ENCODE data around the gene TAC4.

Gene TAC4, protein sequence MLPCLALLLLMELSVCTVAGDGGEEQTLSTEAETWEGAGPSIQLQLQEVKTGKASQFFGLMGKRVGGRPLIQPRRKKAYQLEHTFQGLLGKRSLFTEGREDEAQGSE

DNA sequence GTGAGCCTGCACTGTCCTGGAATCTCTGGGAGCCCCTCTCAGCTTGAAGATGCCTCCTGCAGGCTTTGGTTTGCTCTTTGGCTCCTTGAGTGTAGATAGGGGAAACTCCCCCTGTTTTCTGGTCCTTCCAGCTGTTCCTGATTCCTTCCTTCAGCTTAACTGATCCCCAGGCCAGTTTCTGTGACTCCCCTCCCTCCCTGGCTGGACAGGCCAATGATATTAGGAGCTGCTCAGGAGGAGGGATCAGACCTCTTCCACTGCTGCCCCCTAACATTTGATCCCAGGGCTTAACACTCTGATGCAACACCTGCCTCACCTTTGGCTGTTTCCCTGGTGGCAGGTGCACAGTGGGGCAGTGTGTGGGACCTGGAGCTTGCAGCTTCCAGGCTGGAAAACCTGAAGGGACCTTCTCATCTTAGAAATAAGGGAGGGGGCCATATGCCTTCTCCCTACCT lies at the start of gene TAC4:
Gene TAC4 (minus strand): TSS at position 51 of the 455 bp plus-strand sequence. CDS start 52 bp downstream, outside the sequence.
- Histone ChIP-seq H3K27ac (ENCODE audit: low read depth, low read length) (no peak within 1 kb of the TSS), H3K4me3 (ENCODE audit: low read depth in 1 of 2, low read length in 2 of 2) (no peak within 1 kb of the TSS), H3K9ac (ENCODE audit: low read depth in 1 of 2, low read length in 2 of 2) (no peak within 1 kb of the TSS), H3K9me3 (ENCODE audit: control insufficient read depth in 1 of 2, low read length in 2 of 2) (no peaks in the 10 kb centered on the region), H3K4me1 (ENCODE audit: control insufficient read depth in 1 of 2, insufficient read depth in 2 of 2, low read length in 2 of 2) (peaks cover 13 to 22% of the 10 kb centered on the region in 2 donors), H3K36me3 (ENCODE audit: control insufficient read depth in 1 of 2, insufficient read depth in 2 of 2, low read length in 2 of 2) (peaks cover 0 to 3% of the 10 kb centered on the region in 2 donors), H3K27me3 (ENCODE audit: control insufficient read depth in 1 of 2, insufficient read depth in 2 of 2, low read length in 2 of 2) (peaks cover 10 to 13% of the 10 kb centered on the region in 2 donors)

- Histone ChIP-seq H3K4me3 (ENCODE audit: low read depth in 1 of 2, low read length in 2 of 2) (no peak overlapping the region), H3K27ac (ENCODE audit: low read depth, low read length) (no peak overlapping the region), H3K9me3 (ENCODE audit: control insufficient read depth in 1 of 2, low read length in 2 of 2) (no peaks in the 10 kb centered on the region), H3K4me1 (ENCODE audit: control insufficient read depth in 1 of 2, insufficient read depth in 2 of 2, low read length in 2 of 2) (no peaks in the 10 kb centered on the region), H3K27me3 (ENCODE audit: control insufficient read depth in 1 of 2, insufficient read depth in 2 of 2, low read length in 2 of 2) (peaks cover 34 to 44% of the 10 kb centered on the region in 2 donors), H3K9ac (ENCODE audit: low read depth in 1 of 2, low read length in 2 of 2) (no peak overlapping the region), H3K36me3 (ENCODE audit: control insufficient read depth in 1 of 2, insufficient read depth in 2 of 2, low read length in 2 of 2) (no peaks in the 10 kb centered on the region)
Measured at GRCh38 chr17:49896860-49897259, 49.0 kb upstream of the TAC4 start.

DNA sequence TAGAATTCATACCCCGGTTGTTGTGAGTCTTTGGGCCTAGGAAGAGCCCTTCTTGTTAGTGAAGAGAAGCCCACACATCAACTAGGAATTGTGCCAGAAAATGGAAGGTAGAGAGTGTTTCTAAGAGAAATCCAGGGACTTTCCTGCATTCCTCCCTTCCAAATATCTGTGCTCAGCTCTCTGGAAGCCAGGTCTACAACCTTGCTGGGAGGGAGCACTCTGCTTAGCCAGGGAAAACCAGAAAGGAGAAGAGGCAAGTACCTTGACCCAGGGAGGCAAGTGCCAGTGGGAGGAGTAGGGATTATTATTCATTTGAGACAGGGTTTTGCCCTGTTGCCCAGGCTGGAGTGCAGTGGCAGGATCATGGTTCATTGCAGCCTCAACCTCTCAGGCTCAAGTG lies 48.4 kb upstream of the TAC4 start:
- Histone ChIP-seq H3K9me3 (ENCODE audit: control insufficient read depth in 1 of 2, low read length in 2 of 2) (no peaks in the 10 kb centered on the region), H3K4me1 (ENCODE audit: control insufficient read depth in 1 of 2, insufficient read depth in 2 of 2, low read length in 2 of 2) (no peaks in the 10 kb centered on the region), H3K36me3 (ENCODE audit: control insufficient read depth in 1 of 2, insufficient read depth in 2 of 2, low read length in 2 of 2) (no peaks in the 10 kb centered on the region), H3K9ac (ENCODE audit: low read depth in 1 of 2, low read length in 2 of 2) (no peak overlapping the region), H3K27ac (ENCODE audit: low read depth, low read length) (no peak overlapping the region), H3K4me3 (ENCODE audit: low read depth in 1 of 2, low read length in 2 of 2) (no peak overlapping the region), H3K27me3 (ENCODE audit: control insufficient read depth in 1 of 2, insufficient read depth in 2 of 2, low read length in 2 of 2) (peaks cover 34 to 41% of the 10 kb centered on the region in 2 donors)

- Histone ChIP-seq H3K27ac (ENCODE audit: low read depth, low read length) (no peak overlapping the region), H3K4me1 (ENCODE audit: control insufficient read depth in 1 of 2, insufficient read depth in 2 of 2, low read length in 2 of 2) (no peaks in the 10 kb centered on the region), H3K9me3 (ENCODE audit: control insufficient read depth in 1 of 2, low read length in 2 of 2) (no peaks in the 10 kb centered on the region), H3K9ac (ENCODE audit: low read depth in 1 of 2, low read length in 2 of 2) (no peak overlapping the region), H3K4me3 (ENCODE audit: low read depth in 1 of 2, low read length in 2 of 2) (no peak overlapping the region), H3K27me3 (ENCODE audit: control insufficient read depth in 1 of 2, insufficient read depth in 2 of 2, low read length in 2 of 2) (peaks cover 36 to 41% of the 10 kb centered on the region in 2 donors), H3K36me3 (ENCODE audit: control insufficient read depth in 1 of 2, insufficient read depth in 2 of 2, low read length in 2 of 2) (no peaks in the 10 kb centered on the region)
Measured at GRCh38 chr17:49895812-49896211, 47.9 kb upstream of the TAC4 start.

DNA sequence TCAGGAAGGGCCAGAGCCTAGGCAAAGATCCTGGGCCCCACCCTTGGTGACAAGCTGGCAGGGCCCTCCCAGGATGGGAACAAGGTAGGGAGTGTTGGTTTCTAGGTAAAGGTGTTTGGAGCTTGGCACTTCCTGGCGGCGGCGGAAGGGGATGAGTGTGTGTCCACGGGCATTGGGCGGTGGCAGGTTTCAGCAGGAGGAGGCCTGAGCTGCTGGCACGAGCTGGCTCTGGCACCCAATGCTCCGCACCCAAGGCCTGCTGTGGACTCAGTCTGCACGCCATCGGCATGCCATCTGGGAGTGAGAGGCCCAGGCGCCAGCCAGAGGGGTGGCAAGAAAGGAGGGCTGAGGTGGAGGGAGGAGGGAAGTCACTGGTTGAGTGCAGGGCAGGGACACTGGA lies 46.9 kb upstream of the TAC4 start:
- Histone ChIP-seq H3K27me3 (ENCODE audit: control insufficient read depth in 1 of 2, insufficient read depth in 2 of 2, low read length in 2 of 2) (peaks cover 37 to 38% of the 10 kb centered on the region in 2 donors), H3K9ac (ENCODE audit: low read depth in 1 of 2, low read length in 2 of 2) (no peak overlapping the region), H3K27ac (ENCODE audit: low read depth, low read length) (no peak overlapping the region), H3K36me3 (ENCODE audit: control insufficient read depth in 1 of 2, insufficient read depth in 2 of 2, low read length in 2 of 2) (no peaks in the 10 kb centered on the region), H3K4me3 (ENCODE audit: low read depth in 1 of 2, low read length in 2 of 2) (no peak overlapping the region), H3K9me3 (ENCODE audit: control insufficient read depth in 1 of 2, low read length in 2 of 2) (no peaks in the 10 kb centered on the region), H3K4me1 (ENCODE audit: control insufficient read depth in 1 of 2, insufficient read depth in 2 of 2, low read length in 2 of 2) (no peaks in the 10 kb centered on the region)

DNA sequence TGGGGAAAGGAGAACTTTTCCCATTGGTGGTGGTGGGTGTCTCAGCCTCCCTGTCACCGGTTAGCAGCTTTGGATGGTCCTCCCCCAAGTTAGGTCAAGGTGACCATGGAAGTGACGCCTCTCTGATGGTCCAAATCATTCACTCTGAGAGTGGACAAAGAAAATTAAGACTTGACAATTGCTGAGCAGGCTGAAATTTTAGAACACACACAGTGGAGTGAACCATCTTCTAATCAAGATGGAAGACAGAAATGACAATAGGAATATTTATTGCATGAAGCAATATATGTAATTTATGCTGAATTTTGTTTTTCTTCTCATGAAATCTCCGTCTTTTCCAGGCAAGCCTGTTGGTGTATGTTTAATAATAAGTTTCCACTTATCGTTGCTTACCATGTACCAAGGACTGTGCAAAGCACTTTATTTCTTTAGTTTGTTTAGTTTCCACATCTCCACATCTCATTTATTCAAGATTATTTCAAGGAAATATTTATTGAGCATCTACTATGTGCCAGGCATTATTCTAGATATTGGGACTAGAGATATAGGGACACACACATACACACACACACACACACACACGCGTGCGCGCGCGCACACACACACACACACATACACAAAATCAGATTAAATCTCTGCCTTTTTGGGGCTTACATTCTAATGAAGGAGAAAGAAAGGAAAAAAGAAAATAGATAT lies 44.0 kb upstream of the TAC4 start:
- H3K9me3 ChIP-seq (ENCODE audit: control insufficient read depth in 1 of 2, low read length in 2 of 2): no peaks in the 10 kb centered on the region
- H3K4me1 ChIP-seq (ENCODE audit: control insufficient read depth in 1 of 2, insufficient read depth in 2 of 2, low read length in 2 of 2): no peaks in the 10 kb centered on the region
- H3K4me3 ChIP-seq (ENCODE audit: low read depth in 1 of 2, low read length in 2 of 2): no peak overlapping the region
- H3K27me3 ChIP-seq (ENCODE audit: control insufficient read depth in 1 of 2, insufficient read depth in 2 of 2, low read length in 2 of 2): peaks cover 33 to 45% of the 10 kb centered on the region in 2 donors
- H3K36me3 ChIP-seq (ENCODE audit: control insufficient read depth in 1 of 2, insufficient read depth in 2 of 2, low read length in 2 of 2): no peaks in the 10 kb centered on the region
- no peak overlapping the region for H3K27ac ChIP-seq (ENCODE audit: low read depth, low read length)
- no peak overlapping the region for H3K9ac ChIP-seq (ENCODE audit: low read depth in 1 of 2, low read length in 2 of 2)

DNA sequence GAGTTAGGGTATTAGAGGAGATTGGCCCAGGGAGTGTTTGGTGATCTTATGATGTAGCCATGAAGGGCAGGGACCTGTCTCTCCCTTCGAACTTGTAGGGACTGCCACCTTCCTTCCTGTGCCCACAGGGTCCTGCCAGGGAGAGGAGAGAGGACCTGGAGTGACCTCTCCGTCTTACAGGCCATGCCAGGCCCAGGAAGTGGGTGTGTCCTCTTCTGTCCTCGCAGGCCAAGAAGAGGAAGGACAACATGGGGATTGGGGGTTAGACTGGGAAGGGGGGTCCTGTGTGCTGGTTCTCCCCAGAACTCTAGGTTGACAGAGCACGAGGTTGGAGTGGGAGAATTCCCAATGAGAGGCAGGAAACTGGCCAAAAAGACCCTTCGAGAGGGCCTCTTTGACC lies 43.4 kb upstream of the TAC4 start:
- H3K4me1 ChIP-seq (ENCODE audit: control insufficient read depth in 1 of 2, insufficient read depth in 2 of 2, low read length in 2 of 2): no peaks in the 10 kb centered on the region
- H3K4me3 ChIP-seq (ENCODE audit: low read depth in 1 of 2, low read length in 2 of 2): no peak overlapping the region
- no peak overlapping the region for H3K9ac ChIP-seq (ENCODE audit: low read depth in 1 of 2, low read length in 2 of 2)
- peaks cover 32 to 44% of the 10 kb centered on the region in 2 donors for H3K27me3 ChIP-seq (ENCODE audit: control insufficient read depth in 1 of 2, insufficient read depth in 2 of 2, low read length in 2 of 2)
- no peak overlapping the region for H3K27ac ChIP-seq (ENCODE audit: low read depth, low read length)
- H3K36me3 ChIP-seq (ENCODE audit: control insufficient read depth in 1 of 2, insufficient read depth in 2 of 2, low read length in 2 of 2): no peaks in the 10 kb centered on the region
- no peaks in the 10 kb centered on the region for H3K9me3 ChIP-seq (ENCODE audit: control insufficient read depth in 1 of 2, low read length in 2 of 2)

- no peaks in the 10 kb centered on the region for H3K4me1 ChIP-seq (ENCODE audit: control insufficient read depth in 1 of 2, insufficient read depth in 2 of 2, low read length in 2 of 2)
- H3K27ac ChIP-seq (ENCODE audit: low read depth, low read length): no peak overlapping the region
- H3K9ac ChIP-seq (ENCODE audit: low read depth in 1 of 2, low read length in 2 of 2): no peak overlapping the region
- H3K9me3 ChIP-seq (ENCODE audit: control insufficient read depth in 1 of 2, low read length in 2 of 2): no peaks in the 10 kb centered on the region
- H3K4me3 ChIP-seq (ENCODE audit: low read depth in 1 of 2, low read length in 2 of 2): no peak overlapping the region
- H3K36me3 ChIP-seq (ENCODE audit: control insufficient read depth in 1 of 2, insufficient read depth in 2 of 2, low read length in 2 of 2): no peaks in the 10 kb centered on the region
- H3K27me3 ChIP-seq (ENCODE audit: control insufficient read depth in 1 of 2, insufficient read depth in 2 of 2, low read length in 2 of 2): peaks cover 32 to 43% of the 10 kb centered on the region in 2 donors
Measured at GRCh38 chr17:49890852-49891251, 43.0 kb upstream of the TAC4 start.

- no peak overlapping the region for H3K4me3 ChIP-seq (ENCODE audit: low read depth in 1 of 2, low read length in 2 of 2)
- no peaks in the 10 kb centered on the region for H3K4me1 ChIP-seq (ENCODE audit: control insufficient read depth in 1 of 2, insufficient read depth in 2 of 2, low read length in 2 of 2)
- no peak overlapping the region for H3K9ac ChIP-seq (ENCODE audit: low read depth in 1 of 2, low read length in 2 of 2)
- H3K9me3 ChIP-seq (ENCODE audit: control insufficient read depth in 1 of 2, low read length in 2 of 2): no peaks in the 10 kb centered on the region
- H3K27ac ChIP-seq (ENCODE audit: low read depth, low read length): no peak overlapping the region
- peaks cover 32 to 37% of the 10 kb centered on the region in 2 donors for H3K27me3 ChIP-seq (ENCODE audit: control insufficient read depth in 1 of 2, insufficient read depth in 2 of 2, low read length in 2 of 2)
- no peaks in the 10 kb centered on the region for H3K36me3 ChIP-seq (ENCODE audit: control insufficient read depth in 1 of 2, insufficient read depth in 2 of 2, low read length in 2 of 2)
Measured at GRCh38 chr17:49890077-49890821, 42.4 kb upstream of the TAC4 start.

GRCh38 chr17:49889500-49889899 lies 41.6 kb upstream of the TAC4 start:
- H3K4me3 ChIP-seq (ENCODE audit: low read depth in 1 of 2, low read length in 2 of 2): no peak overlapping the region
- no peak overlapping the region for H3K27ac ChIP-seq (ENCODE audit: low read depth, low read length)
- H3K27me3 ChIP-seq (ENCODE audit: control insufficient read depth in 1 of 2, insufficient read depth in 2 of 2, low read length in 2 of 2): peaks cover 32 to 33% of the 10 kb centered on the region in 2 donors
- H3K36me3 ChIP-seq (ENCODE audit: control insufficient read depth in 1 of 2, insufficient read depth in 2 of 2, low read length in 2 of 2): no peaks in the 10 kb centered on the region
- no peaks in the 10 kb centered on the region for H3K9me3 ChIP-seq (ENCODE audit: control insufficient read depth in 1 of 2, low read length in 2 of 2)
- H3K4me1 ChIP-seq (ENCODE audit: control insufficient read depth in 1 of 2, insufficient read depth in 2 of 2, low read length in 2 of 2): no peaks in the 10 kb centered on the region
- no peak overlapping the region for H3K9ac ChIP-seq (ENCODE audit: low read depth in 1 of 2, low read length in 2 of 2)
